OCI-LY1 (cell line): ENCODE data around the gene PYGO2.

Source experiments
- H2AFZ ChIP-seq: fragments of 200-600 bp; sonication (generic), shearing (Covaris generic); 2 replicates; pipeline ENCODE4 v1.6.0; 2014; ENCODE audit warnings: antibody characterized with exemption, mild to moderate bottlenecking, low read length
- H3F3A ChIP-seq: fragments of 200-600 bp; sonication (generic), shearing (Covaris generic); 2 replicates; pipeline ENCODE4 v1.6.0; 2014; ENCODE audit warnings: mild to moderate bottlenecking, antibody characterized with exemption, low read length, moderate library complexity; ENCODE audit not compliant: insufficient read depth
- H3K27ac ChIP-seq: fragments of 200-600 bp; sonication (generic); 2 replicates; pipeline ENCODE4 v1.5.1; 2014; ENCODE audit warnings: low read length, mixed run types, mild to moderate bottlenecking, low read depth; ENCODE audit not compliant: poor library complexity, severe bottlenecking
- H3K27me3 ChIP-seq: fragments of 200-600 bp; sonication (generic); 2 replicates; pipeline ENCODE4 v1.6.0; 2014; ENCODE audit warnings: antibody characterized with exemption, mild to moderate bottlenecking, low read length, moderate library complexity; ENCODE audit not compliant: insufficient read depth
- H3K36me3 ChIP-seq: fragments of 200-600 bp; sonication (generic); 2 replicates; pipeline ENCODE4 v1.6.1; 2014; ENCODE audit warnings: mild to moderate bottlenecking, antibody characterized with exemption, low read length, moderate library complexity, mixed read lengths; ENCODE audit not compliant: insufficient read depth
- H3K4me1 ChIP-seq: fragments of 200-600 bp; sonication (generic); 2 replicates; pipeline ENCODE4 v1.5.1; 2014; ENCODE audit warnings: mild to moderate bottlenecking, low read length, moderate library complexity; ENCODE audit not compliant: insufficient read depth, severe bottlenecking
- H3K4me2 ChIP-seq: fragments of 200-600 bp; sonication (generic), shearing (Covaris generic); 2 replicates; pipeline ENCODE4 v1.6.1; 2014; ENCODE audit warnings: low read length
- H3K4me3 ChIP-seq: fragments of 200-600 bp; sonication (generic); 2 replicates; pipeline ENCODE4 v1.5.1; 2014; ENCODE audit warnings: low read length, low read depth, mild to moderate bottlenecking, mixed read lengths; ENCODE audit not compliant: poor library complexity, severe bottlenecking
- H3K79me2 ChIP-seq: fragments of 200-600 bp; shearing (Covaris generic); 2 replicates; pipeline ENCODE4 v1.6.1; 2016; ENCODE audit warnings: mixed run types, low read length, mixed read lengths; ENCODE audit not compliant: insufficient read depth
- H3K9ac ChIP-seq: fragments of 200-600 bp; sonication (generic), shearing (Covaris generic); 2 replicates; pipeline ENCODE4 v1.6.1; 2014; ENCODE audit warnings: mild to moderate bottlenecking, low read length, mixed read lengths
- H3K9me2 ChIP-seq: fragments of 200-600 bp; sonication (generic), shearing (Covaris generic); 2 replicates; pipeline ENCODE4 v1.6.1; 2014; ENCODE audit warnings: low read depth, mild to moderate bottlenecking, low read length, mixed read lengths
- H3K9me3 ChIP-seq: fragments of 200-600 bp; shearing (Covaris generic); 2 replicates; pipeline ENCODE4 v1.6.1; 2014; ENCODE audit warnings: low read length, mixed read lengths
- H4K20me1 ChIP-seq: fragments of 200-600 bp; sonication (generic), shearing (Covaris generic); 2 replicates; pipeline ENCODE4 v1.6.0; 2016; ENCODE audit warnings: mild to moderate bottlenecking, low read length; ENCODE audit not compliant: insufficient read depth
- CTCF ChIP-seq: fragments of 200-600 bp; sonication (generic), shearing (Covaris generic); IDR thresholded peaks from 2 replicates; pipeline ENCODE4 v1.5.1; 2017; ENCODE audit warnings: mild to moderate bottlenecking, antibody characterized with exemption, low read length, moderate library complexity, mixed read lengths
- EZH2 ChIP-seq: fragments of 200-600 bp; sonication (generic), shearing (Covaris generic); IDR thresholded peaks from 2 replicates; pipeline ENCODE4 v1.8.0; 2017; ENCODE audit warnings: borderline replicate concordance, mixed run types, mild to moderate bottlenecking, antibody characterized with exemption, low read length, moderate library complexity, mixed read lengths

Gene PYGO2

GRCh38 chr1:155000726-155001424 lies 39.3 kb upstream of the PYGO2 start:
- H3K4me3 ChIP-seq: peak overlapping the region; percentile 72
- H3K36me3 ChIP-seq: no peaks in the 10 kb centered on the region
- H3K4me2 ChIP-seq: peak overlapping the region; percentile 87
- no peaks in the 10 kb centered on the region for H3F3A ChIP-seq
- peak overlapping the region; percentile 83 for H3K27ac ChIP-seq
- no peaks in the 10 kb centered on the region for H3K9me2 ChIP-seq
- H3K9me3 ChIP-seq: no peaks in the 10 kb centered on the region
- no peaks in the 10 kb centered on the region for H4K20me1 ChIP-seq
- no peaks in the 10 kb centered on the region for H3K79me2 ChIP-seq
- peak overlapping the region; percentile 61 for H3K9ac ChIP-seq
- H3K4me1 ChIP-seq: peaks cover 42% of the 10 kb centered on the region
- no peak overlapping the region for H2AFZ ChIP-seq
- H3K27me3 ChIP-seq: no peaks in the 10 kb centered on the region
- TF ChIP-seq CTCF (no peak), EZH2 (no peak)

- no peaks in the 10 kb centered on the region for H4K20me1 ChIP-seq
- no peaks in the 10 kb centered on the region for H3K27me3 ChIP-seq
- H3K9me3 ChIP-seq: no peaks in the 10 kb centered on the region
- H3K27ac ChIP-seq: peak overlapping the region; percentile 91
- no peak for TF ChIP-seq EZH2
- TF ChIP-seq CTCF: no peak
- peaks cover 37% of the 10 kb centered on the region for H3K4me1 ChIP-seq
- H3K4me2 ChIP-seq: peak overlapping the region; percentile 87
- H3K9ac ChIP-seq: peak overlapping the region; percentile 60
- peak overlapping the region; percentile 72 for H3K4me3 ChIP-seq
- H3F3A ChIP-seq: no peaks in the 10 kb centered on the region
- H3K36me3 ChIP-seq: no peaks in the 10 kb centered on the region
- no peak overlapping the region for H2AFZ ChIP-seq
- H3K79me2 ChIP-seq: no peaks in the 10 kb centered on the region
- H3K9me2 ChIP-seq: no peaks in the 10 kb centered on the region
Observed at GRCh38 chr1:155000411-155000725, 38.8 kb upstream of the PYGO2 start.

GRCh38 chr1:154999571-155000410 lies 38.2 kb upstream of the PYGO2 start:
- H3K4me3 ChIP-seq: peak overlapping the region; percentile 58
- H3K9ac ChIP-seq: peak overlapping the region; percentile 60
- H3F3A ChIP-seq: no peaks in the 10 kb centered on the region
- H3K4me2 ChIP-seq: peak overlapping the region; percentile 87
- no peaks in the 10 kb centered on the region for H3K9me2 ChIP-seq
- H3K27ac ChIP-seq: peak overlapping the region; percentile 91
- H3K79me2 ChIP-seq: no peaks in the 10 kb centered on the region
- no peaks in the 10 kb centered on the region for H4K20me1 ChIP-seq
- H3K9me3 ChIP-seq: no peaks in the 10 kb centered on the region
- no peaks in the 10 kb centered on the region for H3K36me3 ChIP-seq
- H3K27me3 ChIP-seq: no peaks in the 10 kb centered on the region
- no peak overlapping the region for H2AFZ ChIP-seq
- TF ChIP-seq EZH2 (no peak), CTCF (no peak)
- peaks cover 32% of the 10 kb centered on the region for H3K4me1 ChIP-seq
